Anterior cingulate cortex (tissue), 58 donors: Measurements from ENCODE around the gene MYLK.

Experiments
- DNase-seq, 58 donors: peaks; one replicate each; lab custom pipeline; 2025; lab: John Stamatoyannopoulos, UW

MYLK gene

DNA sequence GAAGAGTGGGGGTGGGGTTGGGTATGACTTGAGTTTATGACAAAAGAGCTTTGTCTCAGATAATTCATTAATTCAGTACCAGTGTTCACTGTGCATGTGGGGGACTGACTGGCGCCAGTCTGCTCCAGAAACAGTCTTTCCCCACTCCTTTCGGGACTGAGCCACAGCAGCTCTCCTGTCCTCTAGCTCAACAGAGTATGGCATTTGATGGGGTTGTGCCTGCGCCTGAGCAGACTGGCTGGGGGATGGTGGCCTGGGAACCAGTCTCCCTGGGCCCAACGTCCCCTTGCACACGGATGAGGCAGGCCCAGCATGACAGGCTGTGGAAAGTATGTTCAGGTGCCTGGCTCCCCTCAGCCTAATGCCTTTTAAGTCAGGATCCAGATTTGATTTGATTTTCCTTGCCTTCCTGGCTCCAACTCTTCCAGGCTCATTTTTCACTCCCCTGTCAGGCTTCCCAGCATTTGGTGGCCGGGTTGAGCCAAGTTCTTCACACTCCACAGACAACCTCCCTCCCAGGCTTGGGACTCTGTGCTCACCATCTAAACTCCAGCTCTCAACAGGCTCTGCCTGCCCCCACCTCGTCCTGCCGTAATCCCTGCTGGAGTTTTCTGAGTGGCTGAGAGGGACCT, 105.0 kb downstream of the MYLK start:
- DNase-seq: peak in 16 of 58 donors; percentile 5 to 72 (median 44)

DNA sequence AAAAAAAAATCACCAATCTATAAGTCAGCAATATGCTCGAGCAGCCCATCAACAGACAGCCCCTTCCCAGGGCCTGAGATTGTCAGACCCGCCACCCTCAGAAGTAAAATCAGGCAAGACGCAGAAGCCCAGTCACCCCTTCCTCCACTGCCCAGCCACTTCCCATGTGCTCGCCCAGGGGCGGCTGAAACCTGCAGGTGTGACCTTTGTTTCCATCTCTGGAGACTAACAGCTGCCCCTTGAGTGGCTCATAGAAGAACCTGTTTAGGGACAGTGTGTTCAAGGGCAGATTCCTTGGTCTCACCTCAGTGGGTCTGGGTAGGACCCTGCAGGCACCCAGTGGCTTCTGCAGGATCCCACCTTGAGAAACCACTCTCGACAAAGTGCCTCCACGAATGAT, 105.6 kb downstream of the MYLK start:
- no peak for DNase-seq

DNA sequence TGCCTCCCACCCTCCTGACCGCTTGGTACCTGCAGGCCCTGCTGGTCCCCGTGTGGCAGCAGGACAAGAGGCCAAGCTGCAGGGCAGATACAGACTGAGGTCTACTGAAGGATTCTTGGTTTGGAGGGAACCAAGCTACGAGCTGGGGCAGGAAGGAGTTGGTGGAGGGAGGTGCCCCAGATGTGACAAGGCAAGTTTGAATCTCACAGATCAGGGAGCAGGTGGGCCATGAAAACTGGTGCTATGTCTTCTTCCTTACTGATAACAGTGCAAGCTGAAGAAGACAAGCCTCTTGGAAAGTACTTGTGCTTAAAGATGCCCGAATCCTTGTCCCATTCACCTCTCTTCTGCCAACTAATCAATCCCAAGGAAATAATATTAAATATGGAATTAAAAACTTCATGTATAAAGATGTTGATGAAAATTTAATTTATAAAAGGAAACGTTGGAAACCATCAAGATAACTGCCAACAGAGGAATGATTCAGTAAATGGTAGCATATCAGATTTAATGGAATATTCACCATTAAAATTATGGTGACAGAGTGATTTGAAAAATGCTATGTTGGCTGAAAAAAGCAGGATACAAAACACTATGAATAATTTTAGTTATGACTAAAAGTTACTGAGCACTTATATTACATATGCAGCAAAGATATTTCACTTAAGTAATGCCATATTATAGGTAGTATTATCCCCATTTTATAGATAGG, 107.9 kb downstream of the MYLK start:
- DNase-seq: no peak

DNA sequence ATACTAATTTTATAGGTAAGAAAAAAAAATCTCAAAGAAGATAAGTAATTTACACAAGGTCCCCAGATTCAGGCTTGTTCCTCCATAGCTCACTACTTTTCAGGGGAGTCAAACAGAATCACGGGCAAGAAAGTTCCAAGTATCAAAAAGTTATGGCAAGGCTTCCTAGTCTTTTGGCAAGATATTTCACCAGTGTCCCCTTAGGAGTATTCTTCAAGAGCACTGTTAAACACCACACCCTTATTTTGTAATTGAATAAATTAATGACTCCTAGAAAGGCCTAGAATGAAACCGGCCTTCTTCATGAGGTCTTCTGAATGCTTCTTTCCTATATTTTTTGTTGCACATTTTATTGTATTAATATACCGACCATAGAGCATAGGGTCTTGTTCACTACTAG, 109.7 kb downstream of the MYLK start:
- no peak for DNase-seq

DNA sequence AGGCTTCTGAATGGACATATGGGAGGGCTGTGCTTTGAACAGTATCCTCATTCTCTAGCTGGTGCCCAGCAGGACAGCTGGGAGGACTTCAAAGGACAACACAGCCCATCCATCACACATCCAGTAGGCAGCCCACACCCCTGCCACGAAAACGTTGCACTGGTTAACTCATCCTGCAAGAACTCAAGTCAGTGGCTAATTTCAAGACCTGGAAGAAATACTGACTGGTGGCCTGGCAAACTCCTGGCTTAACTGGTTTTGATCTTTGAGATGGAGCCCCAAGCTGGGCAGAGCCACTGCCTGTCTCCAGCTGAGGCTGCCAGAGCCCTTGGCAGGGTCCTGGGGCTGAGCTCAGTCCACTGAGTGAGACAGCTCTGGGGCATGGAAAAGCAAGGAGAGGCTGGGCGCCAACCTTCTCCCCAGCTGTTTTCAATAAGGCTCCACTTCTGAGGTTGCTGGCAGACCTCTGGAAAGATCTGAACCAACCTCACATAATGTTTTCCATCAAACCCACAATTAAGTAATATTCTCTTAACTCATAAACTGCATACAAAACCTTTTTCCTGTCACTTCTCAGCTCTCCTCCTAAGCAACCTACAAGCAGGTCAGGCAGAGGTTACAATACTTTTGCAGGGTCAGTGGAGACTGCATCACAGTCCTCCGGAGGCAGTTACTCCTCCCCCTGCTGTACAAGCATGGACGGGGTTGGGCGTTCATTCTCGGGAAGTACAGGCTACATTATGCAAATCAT, 110.3 kb downstream of the MYLK start:
- DNase-seq: peak in 41 of 58 donors; percentile 12 to 89 (median 50)

DNA sequence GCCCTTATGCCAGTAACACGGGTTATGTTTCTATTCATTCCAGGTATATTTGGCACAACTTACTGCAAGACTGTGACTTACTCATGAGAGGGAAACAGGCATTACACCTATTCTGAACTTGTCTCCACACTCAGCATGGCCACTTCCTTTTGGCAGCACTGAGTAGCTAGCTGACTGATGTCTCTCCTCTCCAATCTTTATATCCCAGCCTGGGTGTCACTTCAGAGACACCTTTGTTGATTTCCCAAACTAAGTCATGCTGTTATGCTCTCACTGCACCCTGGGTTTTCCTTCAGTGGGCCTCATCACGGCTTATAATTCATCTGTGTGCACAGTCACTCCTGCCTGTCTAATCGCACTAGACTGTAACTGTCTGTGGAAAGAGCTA, 114.8 kb downstream of the MYLK start:
- no peak for DNase-seq

DNA sequence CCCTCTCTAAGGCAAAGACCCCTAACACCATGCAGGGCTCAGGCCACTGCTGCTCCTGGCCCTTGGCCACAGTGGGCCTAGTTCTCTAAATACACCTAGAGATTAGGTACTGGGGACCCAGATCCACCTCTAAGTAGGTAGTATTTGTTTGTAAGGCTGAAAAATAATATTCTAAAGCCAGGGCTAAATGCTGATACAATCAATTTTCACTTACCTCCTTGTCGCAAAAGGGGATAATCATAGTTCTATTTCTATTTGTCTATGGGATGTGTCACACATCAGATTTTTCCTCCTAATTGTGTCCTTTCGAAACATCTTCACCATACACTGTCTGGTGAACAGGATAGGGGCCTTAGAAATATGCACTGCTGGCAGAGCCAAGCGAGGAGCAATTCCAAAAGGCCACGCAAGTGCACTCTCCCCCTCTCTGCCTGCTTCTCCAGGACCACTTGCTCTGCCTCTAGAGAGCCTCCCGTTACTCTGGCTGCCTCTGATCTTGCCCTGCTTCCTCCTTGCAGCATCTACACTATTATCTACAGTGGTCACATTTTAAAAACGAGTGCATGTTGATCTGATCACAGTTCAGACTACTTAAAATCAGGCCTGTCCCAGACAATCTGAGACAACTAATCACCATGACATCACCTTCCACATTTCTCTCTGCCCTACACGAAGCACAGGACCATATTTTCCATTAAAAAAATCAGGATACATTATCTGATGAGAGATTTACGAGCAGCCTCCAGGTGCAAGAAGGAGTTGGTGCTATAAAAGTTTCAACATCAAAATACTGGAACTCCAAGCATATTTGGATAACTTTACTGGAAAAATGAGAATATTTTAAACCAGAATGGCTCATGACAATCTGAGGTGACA, 115.4 kb downstream of the MYLK start:
- no peak for DNase-seq

DNA sequence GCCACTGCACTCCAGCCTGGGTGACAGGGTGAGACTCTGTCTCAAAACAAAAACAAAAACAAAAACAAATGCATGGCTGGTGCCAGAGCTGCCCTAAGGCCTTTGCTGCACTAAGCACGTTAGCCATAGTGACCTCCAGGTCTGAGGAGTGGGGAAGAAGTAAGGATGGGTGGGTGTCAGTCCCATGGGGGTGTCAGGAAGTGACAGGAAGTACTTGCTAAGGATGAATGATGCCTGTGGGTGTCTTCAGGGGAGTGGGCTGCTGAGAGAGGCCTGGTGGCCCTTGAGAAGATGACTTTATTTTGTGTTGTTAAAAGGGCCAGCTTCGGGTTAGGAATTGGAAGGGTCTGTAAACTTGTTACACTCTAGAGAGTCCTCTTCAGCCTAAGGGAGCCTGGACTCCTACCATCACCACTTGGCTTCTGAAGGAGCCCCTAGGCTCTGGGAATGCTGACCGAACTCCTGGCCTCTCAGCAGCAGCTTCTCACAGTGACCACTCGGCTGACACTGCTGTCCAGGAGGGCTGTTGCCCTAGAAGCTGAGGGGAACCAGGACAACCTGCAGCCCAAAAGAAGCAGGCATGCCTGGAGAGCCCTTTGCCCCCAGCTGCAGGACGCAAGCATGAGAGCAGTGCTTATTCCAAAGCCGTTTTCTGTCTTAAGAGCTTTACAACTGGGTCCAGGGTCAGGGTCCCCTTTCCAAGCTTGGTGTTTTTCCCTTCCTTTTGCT, 116.4 kb downstream of the MYLK start:
- no peak for DNase-seq

DNA sequence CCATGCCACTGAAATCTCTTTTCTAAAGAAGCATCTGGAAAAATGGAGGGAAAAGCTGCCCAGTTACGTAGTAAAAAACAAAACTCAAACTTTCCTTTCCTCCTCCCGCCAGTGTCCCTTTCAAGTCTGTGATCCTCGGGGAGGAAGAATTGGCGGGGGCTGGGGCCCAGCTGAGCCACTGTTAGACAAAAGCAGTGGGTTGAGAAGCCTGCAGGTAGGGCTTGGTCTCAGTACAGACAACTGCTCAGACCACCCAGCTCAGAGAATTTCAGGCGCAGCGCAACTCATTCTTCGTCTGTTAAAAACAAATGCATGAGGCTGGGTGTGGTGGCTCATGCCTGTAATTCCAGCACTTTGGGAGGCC, 117.1 kb downstream of the MYLK start:
- no peak for DNase-seq

DNA sequence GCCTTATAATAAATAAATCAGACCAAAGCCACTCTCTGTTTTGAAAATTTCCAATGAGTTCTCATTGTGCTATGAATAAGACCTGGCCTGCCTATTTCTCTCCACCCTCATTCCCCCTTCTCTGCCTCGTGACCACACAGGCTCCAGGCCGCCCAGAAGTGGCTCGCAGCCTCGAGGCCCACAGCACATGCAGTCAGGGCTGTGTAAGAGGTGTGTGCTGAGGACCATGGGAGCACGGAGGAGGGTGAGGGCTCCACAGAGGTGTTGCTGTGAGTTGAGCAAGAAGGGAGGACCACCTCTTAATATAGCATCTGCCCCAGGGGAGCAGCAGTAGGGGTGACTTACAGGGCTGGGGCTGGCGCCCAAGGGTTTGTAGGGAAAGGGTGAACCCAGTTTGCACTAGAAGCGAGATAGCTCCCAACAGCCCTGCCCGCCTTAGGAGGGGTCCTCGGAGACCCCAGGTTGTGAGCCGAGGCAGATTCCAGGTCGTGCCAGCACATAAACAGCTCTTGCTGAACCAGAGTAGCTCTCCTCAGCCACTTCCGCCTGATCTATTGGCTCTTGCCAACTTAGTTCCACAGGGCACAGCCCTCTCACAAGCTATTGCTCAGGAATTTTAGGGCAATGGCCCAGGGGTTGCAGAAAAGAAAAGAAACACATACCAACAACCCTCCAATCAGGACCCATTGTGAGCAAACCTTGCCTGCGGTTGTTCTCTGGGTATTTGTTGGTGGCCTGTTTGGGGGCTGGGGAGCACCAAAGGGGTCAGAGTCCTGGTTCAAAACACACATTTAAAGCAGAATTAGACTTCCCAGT, 117.7 kb downstream of the MYLK start:
- DNase-seq: no peak

DNA sequence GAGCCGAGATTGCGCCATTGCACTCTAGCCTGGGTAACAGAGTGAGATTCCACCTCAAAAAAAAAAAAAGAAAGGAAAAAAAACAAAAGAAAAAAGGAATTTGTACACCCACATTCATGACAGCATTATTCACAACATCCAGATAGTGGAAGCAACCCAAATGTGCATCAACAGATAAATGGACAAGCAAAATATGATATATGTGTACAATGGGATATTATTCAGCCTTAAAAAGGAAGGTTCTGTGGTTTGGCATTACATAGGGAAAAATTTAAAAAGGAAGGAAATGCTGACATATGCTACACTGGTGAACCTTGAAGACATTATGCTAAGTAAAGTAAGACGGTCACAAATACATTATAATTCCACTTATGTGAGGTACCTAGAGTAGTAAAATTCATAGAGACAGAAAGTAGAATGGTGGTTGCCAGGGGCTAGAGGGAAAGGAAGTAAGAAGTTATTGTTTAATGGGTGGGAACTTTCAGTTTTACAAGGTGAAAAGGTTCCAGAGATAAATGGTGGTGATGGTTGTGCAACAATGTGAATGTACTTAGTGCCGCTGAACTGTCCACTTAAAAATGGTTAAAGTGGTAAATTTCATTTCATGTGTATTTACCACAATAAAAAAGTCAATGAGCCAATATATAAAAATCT, 118.5 kb downstream of the MYLK start:
- DNase-seq: no peak

DNA sequence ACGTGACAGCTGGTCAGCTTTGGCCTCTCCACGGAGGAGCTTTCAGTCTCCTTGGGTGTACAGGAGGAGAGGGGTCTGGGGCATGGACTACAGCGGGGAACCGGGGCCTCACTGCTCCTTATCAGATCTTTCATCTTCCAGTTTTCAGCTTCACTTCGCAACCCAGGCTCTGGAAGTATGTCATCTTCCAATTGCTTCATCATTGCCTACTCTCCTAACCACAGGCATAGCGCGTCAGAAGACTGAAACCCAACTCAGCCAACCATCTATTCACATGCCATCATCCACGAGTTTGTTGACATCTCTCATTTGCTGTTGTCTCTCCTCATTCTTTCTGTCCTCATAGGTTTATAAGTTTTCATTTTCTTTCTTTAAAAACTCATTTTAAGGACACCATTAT, 119.5 kb downstream of the MYLK start:
- no peak for DNase-seq

DNA sequence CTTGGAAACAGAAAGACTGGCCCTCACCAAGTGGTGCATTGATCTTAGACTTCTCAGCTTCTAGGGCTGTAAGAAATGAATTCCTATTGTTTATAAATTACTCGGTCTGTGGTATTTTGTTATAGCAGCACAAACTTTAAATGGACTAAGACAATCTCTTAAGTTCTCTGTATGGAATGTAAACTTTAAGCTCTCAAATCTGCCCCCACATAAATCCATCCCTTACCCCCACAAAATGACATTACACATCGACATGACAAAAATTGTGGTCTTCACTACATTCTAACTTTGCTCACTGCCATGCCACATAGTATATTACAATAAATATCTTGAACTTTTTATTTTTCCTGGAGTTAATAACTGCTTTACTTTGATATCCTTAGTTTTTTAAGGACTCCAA, 121.3 kb downstream of the MYLK start:
- DNase-seq: no peak

DNA sequence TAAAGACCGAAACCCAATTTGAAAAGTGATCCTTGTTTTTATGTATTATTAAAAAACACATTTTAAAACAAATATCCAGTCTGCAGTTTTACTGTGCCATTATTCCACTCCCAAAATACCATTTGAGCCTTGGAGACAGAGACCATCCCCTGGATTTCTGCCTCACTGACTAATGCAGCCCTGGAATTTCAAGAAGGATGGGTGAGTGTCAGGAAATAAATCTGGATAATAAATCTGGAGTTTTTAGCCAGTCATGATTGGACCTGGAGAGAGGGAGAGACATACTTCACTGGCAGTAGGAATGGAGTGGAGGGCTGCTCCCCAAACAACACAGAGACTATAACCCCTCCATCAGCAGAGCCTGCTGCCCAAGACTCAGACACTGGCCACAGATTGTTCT, 123.3 kb downstream of the MYLK start:
- DNase-seq: no peak

DNA sequence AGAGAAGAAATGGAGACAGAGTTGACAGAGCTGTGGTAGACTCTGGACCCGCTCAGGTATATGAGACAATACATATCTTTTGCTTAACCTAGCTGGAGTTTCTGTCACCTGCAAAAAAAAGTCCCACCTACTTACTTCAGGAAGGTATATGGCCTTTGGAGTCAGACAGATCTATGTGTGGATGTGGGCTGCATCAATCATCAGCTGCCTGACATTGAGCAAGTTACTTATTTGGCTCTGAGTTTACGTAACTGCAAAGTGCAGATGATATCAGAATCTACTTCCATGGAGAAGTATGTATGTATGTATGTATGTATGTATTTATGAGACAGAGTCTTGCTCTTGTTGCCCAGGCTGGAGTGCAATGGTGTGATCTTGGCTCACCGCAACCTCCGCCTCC, 124.3 kb downstream of the MYLK start:
- no peak for DNase-seq

DNA sequence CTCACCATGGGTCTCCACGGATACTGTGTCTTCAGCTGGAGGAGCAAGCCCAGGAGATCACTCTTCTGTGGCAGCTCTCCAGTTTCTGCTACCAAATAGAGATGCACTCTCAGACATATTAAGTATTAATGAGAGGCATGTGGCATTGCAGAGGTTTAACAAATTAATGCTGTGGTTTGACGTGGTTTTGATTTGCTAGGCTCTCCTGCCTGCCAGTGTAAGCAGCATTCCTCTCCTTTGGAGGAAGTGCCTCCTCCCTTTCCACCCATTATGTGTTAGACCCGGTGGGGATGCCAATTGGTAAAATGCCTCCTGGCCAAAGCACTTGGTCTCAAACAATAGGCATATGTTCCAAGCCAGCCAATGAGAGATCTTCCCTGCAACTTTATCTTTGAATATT, 124.8 kb downstream of the MYLK start:
- DNase-seq: no peak

DNA sequence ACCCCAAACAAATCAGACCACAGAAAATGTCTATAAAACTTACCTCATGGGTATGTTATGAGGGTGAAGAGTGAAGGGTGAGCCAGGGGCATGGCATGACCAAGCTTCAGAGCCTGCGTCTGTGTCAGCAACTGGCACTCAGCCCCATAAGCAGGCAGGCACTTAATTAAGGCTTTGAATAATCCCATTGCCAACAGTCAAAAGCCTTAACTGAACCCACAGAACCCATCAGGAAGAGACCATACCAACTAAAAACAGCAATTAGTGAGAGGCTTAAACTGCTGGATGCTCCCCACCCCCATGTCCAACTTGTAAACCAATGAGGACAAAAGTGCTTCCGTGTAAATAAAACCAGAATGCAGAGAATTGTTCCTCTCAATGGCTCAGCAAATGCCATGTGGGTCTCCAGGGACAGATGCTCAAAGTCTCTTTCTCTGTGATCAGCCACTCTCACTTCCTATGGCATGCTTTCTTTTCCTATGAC, 126.0 kb downstream of the MYLK start:
- DNase-seq: peak in 8 of 58 donors; percentile 4 to 33 (median 9)

DNA sequence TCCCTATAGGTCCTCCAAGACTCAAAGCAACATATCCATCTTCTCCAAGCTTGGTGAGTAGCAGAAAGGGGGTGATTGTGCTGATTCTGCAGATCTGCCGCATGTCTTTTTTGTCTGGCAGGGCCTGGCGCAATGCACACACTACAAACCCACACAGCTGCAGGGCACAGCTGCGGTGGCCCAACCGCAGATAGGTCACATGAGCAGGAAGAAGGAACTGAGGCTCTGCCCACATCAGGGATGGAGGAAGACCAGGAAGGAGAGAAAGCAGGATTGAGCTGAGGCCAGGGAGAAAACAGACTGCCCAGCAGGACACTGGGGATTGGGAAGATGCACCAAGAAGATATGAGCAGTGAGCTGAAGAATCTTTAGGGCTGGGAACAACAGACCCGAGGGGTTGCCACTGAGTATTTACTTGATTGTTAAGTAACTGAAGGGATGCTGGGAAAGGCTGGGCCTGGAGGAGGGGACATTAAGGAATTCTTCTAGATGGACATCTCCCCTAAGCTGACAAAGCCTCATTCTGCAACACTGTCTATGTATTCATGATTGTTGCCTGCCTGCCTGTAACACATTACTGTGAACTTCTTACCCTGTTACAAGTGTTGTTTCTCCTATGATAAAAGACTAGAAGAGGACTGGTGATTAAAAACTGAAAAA, 126.7 kb downstream of the MYLK start:
- DNase-seq: peak in 47 of 58 donors; percentile 4 to 86 (median 40)
